Measurements from ENCODE around the gene FMN1. TPM values are rescaled to one million over a fixed set of nuclear protein-coding genes. Genes with fewer than 3 reads are reported as not detected.

Gene FMN1
- total RNA-seq, 1 donor from 2014 or later: 3.3 TPM

DNA sequence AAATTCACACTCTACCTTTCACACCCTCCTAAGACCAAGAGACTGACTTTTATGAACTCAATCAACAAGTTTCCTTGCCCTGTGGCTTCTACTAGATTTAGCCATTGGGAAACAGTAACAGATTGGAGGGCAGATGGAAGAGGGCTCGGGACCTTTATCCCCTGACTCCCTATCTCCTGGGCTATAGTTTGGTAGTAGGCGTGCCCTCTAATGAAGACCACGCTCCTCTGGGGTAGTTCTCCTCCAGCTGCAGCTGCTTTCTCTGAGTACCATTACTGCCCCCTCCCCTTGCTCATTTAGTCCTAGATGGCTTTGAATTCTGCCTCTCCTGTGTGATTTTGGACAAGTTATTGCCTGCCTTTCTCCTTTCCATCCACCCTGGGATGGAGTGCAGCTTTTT, 33.3 kb downstream of the FMN1 start:
- intact Hi-C loops (cut with DNase I): no loop called here
- DNase-seq (ENCODE audit: missing footprints) (no peak), ATAC-seq (no peak)

- ATAC-seq (peak; percentile 35), DNase-seq (ENCODE audit: missing footprints) (no peak)
- intact Hi-C loops (cut with DNase I): no loop called here
Observed at GRCh38 chr15:33160581-33161165, 33.8 kb downstream of the FMN1 start.

GRCh38 chr15:33159726-33160453, 34.6 kb downstream of the FMN1 start:
- DNase-seq (ENCODE audit: missing footprints) (no peak), ATAC-seq (no peak)
- intact Hi-C loops (cut with DNase I): no loop called here

- ATAC-seq (peak; percentile 24), DNase-seq (ENCODE audit: missing footprints) (no peak)
- intact Hi-C loops (cut with DNase I): no loop called here
Observed at GRCh38 chr15:33158366-33158765, 36.1 kb downstream of the FMN1 start.

DNA sequence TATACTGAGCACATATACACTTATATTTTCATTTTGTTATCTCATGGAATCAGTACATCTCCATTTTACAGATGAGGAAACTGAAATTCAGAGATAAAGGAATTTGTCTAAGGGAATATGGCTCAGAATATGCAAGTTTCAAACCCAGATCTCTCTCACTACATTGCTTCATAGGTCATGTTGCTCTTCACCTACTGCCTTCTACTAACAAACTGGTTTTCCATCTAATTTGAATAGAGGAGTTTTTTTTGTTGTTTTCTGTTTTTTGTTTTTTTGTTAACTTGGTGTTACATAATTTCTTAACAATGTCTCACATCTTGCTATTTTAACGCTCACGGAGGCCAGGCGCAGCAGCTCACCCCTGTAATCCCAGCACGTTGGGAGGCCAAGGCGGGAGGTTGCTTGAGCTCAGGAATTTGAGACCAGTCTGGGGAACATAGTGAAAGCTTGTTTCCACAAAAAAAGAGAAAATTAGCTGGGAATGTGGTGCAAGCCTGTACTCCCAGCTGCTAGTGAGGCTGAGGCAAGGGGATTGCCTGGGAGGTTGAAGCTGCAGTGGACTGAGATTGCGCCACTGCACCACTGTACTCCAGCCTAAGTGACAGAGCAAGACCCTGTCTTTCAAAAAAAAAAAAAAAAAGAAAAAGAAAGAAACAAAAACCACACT, 37.0 kb downstream of the FMN1 start:
- no peak for ATAC-seq
- DNase-seq (ENCODE audit: missing footprints): no peak
- intact Hi-C loops (cut with DNase I): no loop called here

GRCh38 chr15:33155691-33156420, 38.7 kb downstream of the FMN1 start:
- ATAC-seq: no peak
- intact Hi-C loops (cut with DNase I): no loop called here

GRCh38 chr15:33154351-33155166, 40.0 kb downstream of the FMN1 start:
- DNase-seq (ENCODE audit: missing footprints): no peak
- intact Hi-C loops (cut with DNase I): no loop called here
- ATAC-seq: peak; percentile 76

More at GRCh38 chr15:33155691-33156420, 38.7 kb downstream of the FMN1 start:
- DNase-seq (ENCODE audit: missing footprints): no peak

- intact Hi-C loops (cut with DNase I): no loop called here
- ATAC-seq: no peak
- no peak for DNase-seq (ENCODE audit: missing footprints)
Observed at GRCh38 chr15:33153548-33153947, 41.0 kb downstream of the FMN1 start.

DNA sequence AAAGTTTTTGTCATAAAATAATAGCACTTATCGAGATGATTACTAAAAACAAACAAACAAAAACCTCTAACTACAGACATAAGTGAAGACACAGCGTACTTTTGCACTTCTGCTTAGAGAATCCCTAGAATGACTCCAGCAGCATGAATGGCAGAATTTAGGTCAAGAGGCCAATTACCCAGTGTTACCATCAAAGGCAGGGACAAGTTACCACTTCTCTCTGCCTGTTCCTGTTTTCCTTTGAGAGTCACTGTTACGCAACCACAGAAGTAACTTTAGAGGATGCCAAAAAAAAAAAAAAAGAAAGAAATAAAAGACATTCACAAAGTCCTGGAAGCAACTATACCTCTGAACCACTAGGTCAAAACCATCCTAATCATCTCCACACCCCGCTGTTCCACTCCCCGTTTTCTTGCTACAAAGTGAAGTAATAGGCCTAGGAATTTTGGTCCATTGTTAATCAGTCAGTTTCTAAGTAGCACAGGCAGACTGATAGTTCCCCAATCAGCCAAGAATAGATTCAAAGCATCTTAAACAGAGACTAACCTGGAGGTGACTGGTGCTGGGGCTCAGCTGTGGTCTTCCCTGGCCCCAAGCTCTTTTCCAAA, 41.9 kb downstream of the FMN1 start:
- peak; percentile 71 for ATAC-seq
- intact Hi-C loops (cut with DNase I): no loop called here

DNA sequence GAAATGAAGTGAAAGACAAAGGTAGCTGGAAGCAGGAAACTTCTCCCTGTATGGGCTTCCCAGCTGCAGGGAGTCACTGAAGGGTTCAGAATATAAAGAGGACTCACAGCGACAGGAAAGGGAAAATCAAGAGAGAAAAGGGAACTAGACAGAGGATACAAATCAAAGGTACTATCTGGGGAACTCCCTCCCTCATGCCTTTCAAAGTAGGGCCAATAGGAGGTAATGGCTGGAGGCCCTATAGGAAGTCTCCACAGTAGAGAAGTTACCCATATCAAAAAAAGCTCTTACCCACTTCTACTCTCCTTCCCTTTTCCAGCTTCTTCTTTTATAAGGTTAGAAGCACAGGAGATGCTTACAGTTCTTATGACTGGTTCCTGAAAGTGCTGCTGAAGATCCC, 43.5 kb downstream of the FMN1 start:
- DNase-seq (ENCODE audit: missing footprints) (no peak), ATAC-seq (no peak)
- intact Hi-C loops (cut with DNase I): loop anchor here (2.0 kb wide), 1 partner anchor 20 kb away; no protein-coding TSS in a partner anchor

More for the DNA sequence above, 41.9 kb downstream of the FMN1 start:
- no peak for DNase-seq (ENCODE audit: missing footprints)

GRCh38 chr15:33150431-33150941, 44.0 kb downstream of the FMN1 start:
- no peak for DNase-seq (ENCODE audit: missing footprints)
- intact Hi-C loops (cut with DNase I): loop anchor here (2.0 kb wide), 1 partner anchor 20 kb away; no protein-coding TSS in a partner anchor
- ATAC-seq: no peak

DNA sequence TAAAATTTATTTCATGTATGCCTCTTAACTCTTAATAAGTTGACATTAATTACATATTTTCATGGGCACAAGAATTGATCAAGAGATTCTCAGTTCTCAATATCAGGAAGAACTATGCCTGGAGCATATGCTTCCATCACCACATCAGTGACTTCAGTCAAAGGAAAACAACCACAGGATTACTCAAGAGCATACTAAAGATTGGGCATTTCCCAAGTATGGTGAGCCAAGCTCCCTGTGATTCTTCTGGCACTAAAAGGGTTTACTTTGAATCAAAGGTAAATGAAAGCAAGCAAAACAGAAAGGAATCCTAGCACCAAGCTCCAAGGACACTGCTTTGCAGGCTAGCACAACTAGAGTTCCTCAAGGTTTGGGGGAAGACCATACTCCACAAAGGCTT, 44.6 kb downstream of the FMN1 start:
- ATAC-seq: no peak
- intact Hi-C loops (cut with DNase I): loop anchor here (2.0 kb wide), 1 partner anchor 21 kb away; no protein-coding TSS in a partner anchor
- no peak for DNase-seq (ENCODE audit: missing footprints)

GRCh38 chr15:33148129-33148751, 46.3 kb downstream of the FMN1 start:
- DNase-seq (ENCODE audit: missing footprints) (no peak), ATAC-seq (no peak)
- intact Hi-C loops (cut with DNase I): no loop called here

- DNase-seq (ENCODE audit: missing footprints) (no peak), ATAC-seq (no peak)
- intact Hi-C loops (cut with DNase I): no loop called here
Observed at GRCh38 chr15:33146051-33146450, 48.5 kb downstream of the FMN1 start.

DNA sequence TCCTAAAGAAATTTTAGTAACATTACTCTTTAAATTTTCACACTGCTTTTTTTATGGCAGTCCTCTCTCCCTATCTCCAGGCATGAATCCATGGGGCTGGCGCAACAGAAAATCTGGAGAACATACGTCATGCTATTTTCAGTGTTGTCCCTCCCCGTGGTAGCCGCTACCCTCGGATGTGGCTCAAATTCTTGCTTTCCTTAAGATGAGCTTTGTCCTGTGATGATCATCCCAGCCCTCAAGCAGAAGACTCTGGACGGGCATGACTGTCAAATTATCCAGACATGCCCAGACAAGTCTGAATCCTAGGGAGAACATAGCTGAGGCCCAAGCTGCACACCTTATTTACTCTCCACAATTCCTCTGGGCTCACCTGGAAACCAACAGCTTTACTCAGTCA, 49.1 kb downstream of the FMN1 start:
- DNase-seq (ENCODE audit: missing footprints): no peak
- intact Hi-C loops (cut with DNase I): no loop called here
- ATAC-seq: no peak

GRCh38 chr15:33142708-33143107, 51.8 kb downstream of the FMN1 start:
- DNase-seq (ENCODE audit: missing footprints): no peak
- intact Hi-C loops (cut with DNase I): no loop called here
- ATAC-seq: no peak

DNA sequence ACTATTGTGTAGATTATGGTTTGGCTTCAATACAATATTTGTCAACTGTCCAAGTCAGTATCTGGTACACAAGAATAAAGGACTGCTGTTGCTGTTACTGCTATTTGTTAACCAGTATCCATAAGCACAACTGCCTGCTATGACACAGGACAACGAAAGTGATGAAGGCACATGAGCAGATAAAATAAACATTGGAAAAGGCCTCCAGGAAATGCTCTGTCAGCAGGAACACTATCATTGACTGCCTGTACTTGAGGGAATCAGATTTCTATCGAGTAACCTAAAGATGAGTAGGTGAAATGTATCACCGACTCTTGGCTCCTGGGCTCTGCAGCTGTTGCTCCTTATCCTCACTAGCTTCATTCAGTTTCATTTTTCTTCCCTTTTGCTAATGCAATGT, 56.5 kb downstream of the FMN1 start:
- intact Hi-C loops (cut with DNase I): loop anchor here (10.0 kb wide), 1 partner anchor 483 kb away; no protein-coding TSS in a partner anchor
- DNase-seq (ENCODE audit: missing footprints) (no peak), ATAC-seq (no peak)

Measured in Right ventricle myocardium inferior (tissue), 1 donor.